Upper lobe of left lung (tissue), 4 donors: ENCODE results near the gene C1orf87.

ENCODE experiments used
- CTCF ChIP-seq, 6 experiments: fragments of 450-650 bp in 4 of 6; fragments of 200-600 bp in 2 of 6; sonication (generic) in 2 of 6; IDR thresholded peaks; one replicate each; pipeline ENCODE4 v1.5.1; 2016 to 2019; ENCODE audit warnings: antibody characterized with exemption in 6 of 6
- EP300 ChIP-seq, 4 donors: sonication (generic); formaldehyde crosslinking; IDR thresholded peaks; one replicate each; pipeline ENCODE4 v1.5.1; 2017; ENCODE audit warnings: antibody characterized with exemption in 4 of 4, control low read depth in 2 of 4
- POLR2A ChIP-seq, 4 donors: fragments of 450-650 bp; IDR thresholded peaks; one replicate each; pipeline ENCODE4 v1.5.1; 2016 to 2017; ENCODE audit warnings: antibody characterized with exemption in 4 of 4, mild to moderate bottlenecking in 2 of 4
- POLR2AphosphoS5 ChIP-seq, 2 donors: sonication (generic); formaldehyde crosslinking; IDR thresholded peaks; one replicate each; pipeline ENCODE4 v1.5.1; 2017; ENCODE audit warnings: antibody characterized with exemption in 2 of 2

GRCh38 chr1:59999006-59999405 is 74.6 kb downstream of the C1orf87 start:
- TF ChIP-seq POLR2A (IDR thresholded peaks at IDR 0.05) (no peak), CTCF (IDR thresholded peaks at IDR 0.05) (no peak), POLR2AphosphoS5 (IDR thresholded peaks at IDR 0.05) (no peak), EP300 (IDR thresholded peaks at IDR 0.05) (no peak)
